PC-3 (cell line): ENCODE data around the gene RLIM. TPM values are rescaled to one million over a fixed set of nuclear protein-coding genes. Genes with fewer than 3 reads are reported as not detected.

Experiments
- ATAC-seq: fragments of 200-7000 bp; cut with Tn5 transposase; 2 replicates; pipeline ENCODE4 v1.9.1; 2020; ENCODE audit warnings: mild to moderate bottlenecking, moderate library complexity
- BruUV-seq: library from RNA; stranded (reverse); fragments of 400-500 nt; replicated peaks from 2 replicates; lab custom pipeline; 2021; lab: Mats Ljungman, UMichigan
- CTCF ChIA-PET: fragments of 300-600 bp; sonication (Branson Sonifier 250); formaldehyde crosslinking; loops from one replicate; lab custom pipeline; 2022; ENCODE audit warnings: antibody characterized with exemption; lab: Charles Lee
- POLR2A ChIA-PET: fragments of 300-600 bp; sonication (Branson Sonifier 250); formaldehyde crosslinking; loops from one replicate; lab custom pipeline; 2022; ENCODE audit warnings: antibody characterized with exemption; ENCODE audit not compliant: unreplicated experiment; lab: Charles Lee
- DNase-seq: peaks from one replicate; pipeline ENCODE4 v3.0.0-alpha.2; 2015
- H2AFZ ChIP-seq: fragments of 300-600 bp; sonication (generic); 2 replicates; pipeline ENCODE4 v1.6.0; 2016; ENCODE audit warnings: antibody characterized with exemption, low read length
- H3F3A ChIP-seq: fragments of 300-600 bp; sonication (generic); one replicate; pipeline ENCODE4 v1.6.0; 2017; ENCODE audit warnings: antibody characterized with exemption, low read length, control low read depth, mild to moderate bottlenecking; ENCODE audit not compliant: unreplicated experiment
- H3K27ac ChIP-seq: fragments of 300-600 bp; sonication (generic); 2 replicates; pipeline ENCODE4 v1.5.1; 2016; ENCODE audit warnings: mild to moderate bottlenecking, low read length
- H3K27me3 ChIP-seq: fragments of 300-600 bp; sonication (generic); 2 replicates; pipeline ENCODE4 v1.6.1; 2016; ENCODE audit warnings: low read length, mixed read lengths
- H3K36me3 ChIP-seq: fragments of 300-600 bp; sonication (generic); 2 replicates; pipeline ENCODE4 v1.6.1; 2016; ENCODE audit warnings: low read depth, mixed run types, low read length, mixed read lengths
- H3K4me1 ChIP-seq: fragments of 300-600 bp; sonication (generic); 2 replicates; pipeline ENCODE4 v1.5.1; 2016; ENCODE audit warnings: low read length; ENCODE audit not compliant: insufficient read depth
- H3K4me2 ChIP-seq: fragments of 300-600 bp; sonication (generic); 2 replicates; pipeline ENCODE4 v1.6.0; 2016; ENCODE audit warnings: low read length
- H3K4me3 ChIP-seq: fragments of 300-600 bp; sonication (generic); 2 replicates; pipeline ENCODE4 v1.5.1; 2016; ENCODE audit warnings: mild to moderate bottlenecking, low read length, mixed read lengths
- H3K79me2 ChIP-seq: fragments of 300-600 bp; sonication (generic); 2 replicates; pipeline ENCODE4 v1.6.1; 2017; ENCODE audit warnings: low read length, mixed read lengths
- H3K9ac ChIP-seq: fragments of 300-600 bp; sonication (generic); 2 replicates; pipeline ENCODE4 v1.6.0; 2016; ENCODE audit warnings: mild to moderate bottlenecking, low read length
- H3K9me2 ChIP-seq: fragments of 300-600 bp; sonication (generic); replicated peaks from 2 replicates; pipeline ENCODE4 v1.6.1; 2016; ENCODE audit warnings: mixed run types, low read length, mixed read lengths
- H3K9me3 ChIP-seq: fragments of 300-600 bp; sonication (generic); 2 replicates; pipeline ENCODE4 v1.6.1; 2016; ENCODE audit warnings: low read length, mixed read lengths
- H4K20me1 ChIP-seq: fragments of 300-600 bp; sonication (generic); 2 replicates; pipeline ENCODE4 v1.6.1; 2016; ENCODE audit warnings: low read length, mixed read lengths
- EZH2 ChIP-seq: fragments of 300-600 bp; sonication (generic); IDR thresholded peaks from one replicate; pipeline ENCODE4 v1.6.1; 2017; ENCODE audit warnings: antibody characterized with exemption, mild to moderate bottlenecking, low read length; ENCODE audit not compliant: unreplicated experiment
- EZH2phosphoT487 ChIP-seq: fragments of 300-600 bp; sonication (generic); IDR thresholded peaks from 2 replicates; pipeline ENCODE4 v1.6.1; 2018; ENCODE audit warnings: mild to moderate bottlenecking, antibody characterized with exemption, low read length, borderline replicate concordance
- intact Hi-C: fragments of 100-400 bp; cut with micrococcal nuclease; formaldehyde crosslinking; loops from 2 replicates; pipeline ENCODE4 v1.9.0; 2023
- total RNA-seq: library from RNA; depleted of rRNA; stranded (reverse); fragments of >200 nt; gene quantifications from 2 replicates; pipeline ENCODE4 v1.2.3, GENCODE V29; 2014; rRNA removed
- TF ChIP-seq, protein P1 (sequence below): fragments of 300-600 bp; sonication (generic); conservative IDR thresholded peaks from 2 replicates; pipeline ENCODE4 v1.5.1; 2017; ENCODE audit warnings: antibody characterized with exemption, low read depth, mild to moderate bottlenecking, low read length

Gene RLIM
- total RNA-seq, 1 experiment from 2014 or later: 37.5 TPM

DNA sequence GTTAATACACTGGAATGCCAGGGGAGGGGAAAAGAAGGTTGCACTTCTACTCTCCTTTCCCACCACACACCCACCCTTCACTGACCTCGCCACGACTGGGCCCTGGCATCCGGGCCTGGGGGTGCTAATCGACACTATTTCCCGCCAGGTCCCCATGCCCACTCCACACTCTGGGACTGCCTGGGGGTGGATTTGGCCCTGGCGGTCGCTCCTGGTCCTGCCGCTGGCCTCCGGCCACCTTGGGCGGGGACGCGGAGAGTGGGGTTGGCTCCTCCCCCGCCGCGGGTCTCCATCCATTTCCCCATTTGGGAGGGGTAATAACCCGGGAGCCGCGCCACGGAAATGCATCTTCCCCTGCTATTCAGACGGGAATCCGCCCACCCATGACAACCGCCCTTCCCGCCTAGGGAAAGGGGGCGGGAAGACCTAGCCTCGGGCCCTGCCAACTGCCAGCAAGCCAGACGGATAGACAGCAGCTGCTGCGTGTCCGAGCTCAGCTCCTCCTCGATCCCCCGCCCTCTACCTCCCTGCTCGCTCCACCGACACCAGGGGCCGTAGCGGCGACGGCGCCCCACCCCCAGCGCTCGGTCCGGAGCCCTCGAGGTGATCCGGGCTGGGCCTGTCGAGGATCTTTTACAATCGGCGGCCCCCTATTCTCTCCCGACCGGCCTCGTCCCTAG lies 78.1 kb downstream of the RLIM start:
- no peaks in the 10 kb centered on the region for H3K9me3 ChIP-seq
- H3K27ac ChIP-seq: peak overlapping the region; percentile 23; the same call in 1 of the 2 replicates
- H3K9ac ChIP-seq: peak overlapping the region; percentile 64
- peak overlapping the region; percentile 96 for H2AFZ ChIP-seq
- H3F3A ChIP-seq: no peaks in the 10 kb centered on the region
- ChIA-PET CTCF (interaction anchor here (0.6 to 1.0 kb wide), 3 partner anchors 11 to 154 kb away, joined by 3 to 6 read pairs (median 4); no protein-coding TSS in a partner anchor), POLR2A (interaction anchor here (0.6 to 0.7 kb wide), 2 partner anchors 57 to 116 kb away, joined by 3 to 6 read pairs; no protein-coding TSS in a partner anchor)
- intact Hi-C loops: loop anchor here (5.0 kb wide), 1 partner anchor 79 kb away; no protein-coding TSS in a partner anchor
- H3K4me2 ChIP-seq: peak overlapping the region; percentile 91
- no peaks in the 10 kb centered on the region for H3K79me2 ChIP-seq
- no peaks in the 10 kb centered on the region for H3K9me2 ChIP-seq
- H3K27me3 ChIP-seq: no peaks in the 10 kb centered on the region
- H3K4me3 ChIP-seq: peak overlapping the region; percentile 71
- no peaks in the 10 kb centered on the region for H4K20me1 ChIP-seq
- no peak for TF ChIP-seq EZH2phosphoT487
- no peak for TF ChIP-seq EZH2
- TF ChIP-seq, protein P1, sequence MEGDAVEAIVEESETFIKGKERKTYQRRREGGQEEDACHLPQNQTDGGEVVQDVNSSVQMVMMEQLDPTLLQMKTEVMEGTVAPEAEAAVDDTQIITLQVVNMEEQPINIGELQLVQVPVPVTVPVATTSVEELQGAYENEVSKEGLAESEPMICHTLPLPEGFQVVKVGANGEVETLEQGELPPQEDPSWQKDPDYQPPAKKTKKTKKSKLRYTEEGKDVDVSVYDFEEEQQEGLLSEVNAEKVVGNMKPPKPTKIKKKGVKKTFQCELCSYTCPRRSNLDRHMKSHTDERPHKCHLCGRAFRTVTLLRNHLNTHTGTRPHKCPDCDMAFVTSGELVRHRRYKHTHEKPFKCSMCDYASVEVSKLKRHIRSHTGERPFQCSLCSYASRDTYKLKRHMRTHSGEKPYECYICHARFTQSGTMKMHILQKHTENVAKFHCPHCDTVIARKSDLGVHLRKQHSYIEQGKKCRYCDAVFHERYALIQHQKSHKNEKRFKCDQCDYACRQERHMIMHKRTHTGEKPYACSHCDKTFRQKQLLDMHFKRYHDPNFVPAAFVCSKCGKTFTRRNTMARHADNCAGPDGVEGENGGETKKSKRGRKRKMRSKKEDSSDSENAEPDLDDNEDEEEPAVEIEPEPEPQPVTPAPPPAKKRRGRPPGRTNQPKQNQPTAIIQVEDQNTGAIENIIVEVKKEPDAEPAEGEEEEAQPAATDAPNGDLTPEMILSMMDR: no peak
- peaks cover 14% of the 10 kb centered on the region for H3K4me1 ChIP-seq
- DNase-seq: peak; percentile 78
- no TSS peak for BruUV-seq
- ATAC-seq: peak; percentile 81
- no peaks in the 10 kb centered on the region for H3K36me3 ChIP-seq

DNA sequence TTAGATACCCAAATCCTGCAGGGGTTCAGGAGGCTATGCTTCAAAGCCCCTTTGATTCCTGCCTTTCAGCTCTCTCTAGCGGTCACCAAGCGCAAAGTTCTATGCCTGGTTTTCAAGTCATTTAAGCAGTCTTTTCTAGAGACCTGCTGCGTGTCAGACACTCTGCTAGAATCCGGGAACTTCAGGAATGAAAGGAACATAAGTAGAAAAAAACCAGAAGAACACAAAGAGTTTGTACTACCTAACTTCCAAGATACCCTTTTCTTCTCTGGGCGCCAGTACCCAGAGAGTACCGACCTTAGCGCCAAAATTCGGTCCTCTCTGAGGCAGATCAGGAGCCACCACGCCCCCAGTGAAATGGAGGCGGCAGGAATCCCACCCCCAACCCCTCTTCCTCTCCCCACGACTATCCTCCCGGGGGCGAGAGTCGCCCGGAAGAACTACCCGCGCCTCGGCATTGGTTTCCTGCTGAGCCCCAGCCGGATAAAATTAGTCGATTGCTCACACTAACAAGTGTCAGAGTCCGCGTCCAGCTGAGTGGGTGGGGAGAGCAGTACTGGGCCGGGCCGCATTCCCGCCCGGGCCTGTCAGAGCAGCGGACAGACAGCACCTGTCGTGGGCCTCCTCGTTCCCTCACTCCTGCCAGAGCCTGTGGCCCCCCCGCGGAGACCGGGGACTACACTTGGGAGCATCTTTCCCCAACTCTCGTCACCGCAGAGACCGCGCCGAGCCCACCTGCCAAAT lies 78.8 kb downstream of the RLIM start:
- TSS peak; percentile 69 for BruUV-seq
- peak overlapping the region; percentile 91 for H3K4me2 ChIP-seq
- H3K9me2 ChIP-seq: no peaks in the 10 kb centered on the region
- DNase-seq: peak; percentile 66
- peak overlapping the region; percentile 64 for H3K9ac ChIP-seq
- H3K27me3 ChIP-seq: no peaks in the 10 kb centered on the region
- no peaks in the 10 kb centered on the region for H3F3A ChIP-seq
- peak overlapping the region; percentile 71 for H3K4me3 ChIP-seq
- peak overlapping the region; percentile 96 for H2AFZ ChIP-seq
- H4K20me1 ChIP-seq: no peaks in the 10 kb centered on the region
- no peaks in the 10 kb centered on the region for H3K9me3 ChIP-seq
- peaks cover 14% of the 10 kb centered on the region for H3K4me1 ChIP-seq
- ChIA-PET CTCF (interaction anchor here (0.7 to 1.0 kb wide), 2 partner anchors 12 to 115 kb away, joined by 4 to 6 read pairs; no protein-coding TSS in a partner anchor), POLR2A (interaction anchor here (0.6 kb wide), 1 partner anchor 115 kb away, joined by 6 read pairs; no protein-coding TSS in a partner anchor)
- TF ChIP-seq EZH2 (no peak), EZH2phosphoT487 (no peak)
- TF ChIP-seq, protein P1: peak; percentile 56
- intact Hi-C loops: loop anchor here (1.0 to 5.0 kb wide), 2 partner anchors 78 to 152 kb away; no protein-coding TSS in a partner anchor
- no peak overlapping the region for H3K27ac ChIP-seq
- peak; percentile 76 for ATAC-seq
- no peaks in the 10 kb centered on the region for H3K79me2 ChIP-seq
- H3K36me3 ChIP-seq: no peaks in the 10 kb centered on the region

Other genes with a start within 250 kb of the RLIM start
- 8.5 and 11.1 TPM in 2 replicates for gene SLC16A2, start 193.1 kb downstream of the RLIM start, total RNA-seq